ENCODE results near the gene ZNF121. TPM values are rescaled to one million over a fixed set of nuclear protein-coding genes. Genes with fewer than 3 reads are reported as not detected.

ZNF121 gene
- 23.2 and 38.3 TPM in 2 replicates for total RNA-seq

GRCh38 chr19:9584073-9584833 lies at the start of gene ZNF121:
TSS of gene ZNF121 (minus strand) at chr19:9584504. CDS start at chr19:9568097, 16,407 bp downstream.

DNA sequence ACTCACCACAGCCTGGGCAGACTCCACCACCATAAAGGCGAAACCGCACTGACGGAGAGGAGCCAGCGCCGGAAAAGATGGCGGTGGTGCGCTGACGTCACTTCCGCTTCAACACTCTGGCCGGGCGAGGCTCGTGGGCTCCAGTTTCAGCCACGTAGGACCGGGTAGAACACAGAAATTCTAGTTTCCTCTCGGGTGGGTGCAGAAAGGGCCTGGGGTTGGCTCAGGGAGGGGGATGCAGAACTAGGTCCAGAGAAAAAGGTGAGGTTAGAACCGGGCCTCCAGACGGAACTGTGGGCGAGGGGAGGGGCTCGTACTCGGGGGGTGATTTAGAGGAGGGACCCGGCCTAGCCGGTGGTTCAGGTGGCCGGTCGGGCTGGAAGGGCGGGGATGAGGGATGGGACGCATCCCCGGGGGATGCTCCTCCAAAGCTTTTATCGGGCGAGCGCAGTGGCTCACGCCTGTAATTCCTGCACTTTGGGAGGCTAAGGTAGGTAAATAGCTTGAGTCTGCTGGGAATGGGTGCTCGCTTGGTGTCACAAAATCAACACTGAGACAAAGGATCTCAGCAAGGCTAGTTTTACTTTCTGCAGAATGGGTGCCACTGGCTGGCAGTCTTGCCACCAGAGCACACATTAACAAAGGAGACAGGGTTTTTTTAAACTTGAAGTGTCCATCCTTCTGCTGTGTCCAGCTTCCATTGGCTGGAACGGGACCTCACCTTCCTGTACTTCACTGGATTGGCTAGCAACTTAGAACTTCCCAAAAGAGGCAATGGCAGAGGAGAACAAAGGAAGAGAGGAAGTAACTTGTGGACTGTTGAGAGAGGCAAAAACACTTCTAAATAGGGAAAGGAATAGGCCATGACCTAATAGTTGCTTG lies 37.1 kb upstream of the ZNF121 start, which contains the start of gene ZNF561:
TSS of gene ZNF561 (minus strand) at position 77 of the 882 bp plus-strand sequence. CDS start 1,776 bp downstream, outside the sequence.

GRCh38 chr19:9538183-9539058 lies 45.9 kb downstream of the ZNF121 start, which contains the start of gene ZNF426:
TSS of gene ZNF426 (minus strand) at chr19:9538645. CDS start at chr19:9536232, 2,413 bp downstream.

Other genes with a start within 250 kb of the ZNF121 start
- gene ZNF177, start 221.5 kb downstream of the ZNF121 start, total RNA-seq: 0.87 and 1.2 TPM in 2 replicates
- 8.4 and 16.1 TPM in 2 replicates for gene ZNF266, start 148.9 kb downstream of the ZNF121 start, total RNA-seq
- gene ZNF560, start 85.9 kb downstream of the ZNF121 start, total RNA-seq: 0.33 and 0.39 TPM in 2 replicates
- gene ZNF426, start 45.9 kb downstream of the ZNF121 start, total RNA-seq: 27.5 and 28.0 TPM in 2 replicates
- 29.8 and 47.5 TPM in 2 replicates for gene ZNF561, start 36.7 kb upstream of the ZNF121 start, total RNA-seq
- gene ZNF562, start 90.6 kb upstream of the ZNF121 start, total RNA-seq: 11.4 and 34.3 TPM in 2 replicates
- gene ZNF846, start 184.2 kb upstream of the ZNF121 start, total RNA-seq: 10.6 and 18.5 TPM in 2 replicates
- gene FBXL12, start 234.6 kb upstream of the ZNF121 start, total RNA-seq: 33.9 and 37.7 TPM in 2 replicates
- 197 and 263 TPM in 2 replicates for gene UBL5, start 243.4 kb upstream of the ZNF121 start, total RNA-seq